IMR-90 (cell line): Measurements from ENCODE around the gene RAB3C. TPM values are rescaled to one million over a fixed set of nuclear protein-coding genes. Genes with fewer than 3 reads are reported as not detected.

Experiments
- ATAC-seq: fragments of 200-7000 bp; cut with Tn5 transposase; 2 replicates; pipeline ENCODE4 v1.9.1; 2020; ENCODE audit warnings: low read depth, mild to moderate bottlenecking, moderate library complexity
- BruUV-seq: library from RNA; stranded (reverse); fragments of 400-500 nt; replicated peaks from 2 replicates; lab custom pipeline; 2021; lab: Mats Ljungman, UMichigan
- CTCF ChIA-PET: fragments of 300-600 bp; formaldehyde crosslinking; extraction: SDS; loops from one replicate; lab custom pipeline; 2021; ENCODE audit warnings: antibody characterized with exemption; lab: Yijun Ruan, JAX
- POLR2A ChIA-PET: fragments of 300-600 bp; sonication (Branson Sonifier 250); formaldehyde crosslinking; loops from one replicate; lab custom pipeline; 2022; ENCODE audit warnings: antibody characterized with exemption; ENCODE audit not compliant: unreplicated experiment; lab: Charles Lee
- DNase-seq: peaks from one replicate; pipeline ENCODE4 v3.0.0; 2013
- H2AFZ ChIP-seq: replicated peaks from 2 replicates; pipeline ENCODE3; 2013; ENCODE audit warnings: low read length, mild to moderate bottlenecking; ENCODE audit not compliant: poor library complexity
- H2AK5ac ChIP-seq: 2 replicates; pipeline ENCODE4 v1.6.1; 2013; ENCODE audit warnings: low read depth, low read length, inconsistent platforms
- H2AK9ac ChIP-seq: replicated peaks from 2 replicates; pipeline ENCODE3; 2013; ENCODE audit warnings: mild to moderate bottlenecking, low read depth, low read length, moderate library complexity; ENCODE audit not compliant: poor library complexity
- H2BK120ac ChIP-seq: 2 replicates; pipeline ENCODE4 v1.6.1; 2013; ENCODE audit warnings: low read depth, low read length, inconsistent platforms
- H2BK15ac ChIP-seq: 3 replicates; pipeline ENCODE4 v1.6.1; 2013; ENCODE audit warnings: low read depth, low read length, inconsistent platforms
- H2BK20ac ChIP-seq: 2 replicates; pipeline ENCODE4 v1.6.1; 2013; ENCODE audit warnings: low read depth, mild to moderate bottlenecking, inconsistent platforms, low read length, moderate library complexity
- H2BK5ac ChIP-seq: 2 replicates; pipeline ENCODE4 v1.6.1; 2013; ENCODE audit warnings: mild to moderate bottlenecking, low read depth, low read length, inconsistent platforms; ENCODE audit not compliant: poor library complexity, severe bottlenecking
- H3K14ac ChIP-seq: replicated peaks from 2 replicates; pipeline ENCODE4 v1.6.1; 2013; ENCODE audit warnings: low read depth, low read length, inconsistent platforms
- H3K18ac ChIP-seq: 2 replicates; pipeline ENCODE4 v1.6.1; 2013; ENCODE audit warnings: low read depth, low read length, control low read depth
- H3K23ac ChIP-seq: 2 replicates; pipeline ENCODE4 v1.6.1; 2013; ENCODE audit warnings: low read depth, low read length, inconsistent platforms
- H3K27ac ChIP-seq: 2 replicates; pipeline ENCODE4 v1.5.1; 2013; ENCODE audit warnings: mild to moderate bottlenecking, control low read depth, low read length; ENCODE audit not compliant: insufficient read depth
- H3K27me3 ChIP-seq: 2 replicates; pipeline ENCODE4 v1.6.1; 2013; ENCODE audit warnings: low read length; ENCODE audit not compliant: control insufficient read depth, insufficient read depth
- H3K36me3 ChIP-seq: 2 replicates; pipeline ENCODE4 v1.6.1; 2013; ENCODE audit warnings: low read length, mixed read lengths; ENCODE audit not compliant: control insufficient read depth, insufficient read depth
- H3K4ac ChIP-seq: 2 replicates; pipeline ENCODE4 v1.6.1; 2013; ENCODE audit warnings: low read depth, low read length, inconsistent platforms
- H3K4me1 ChIP-seq: 2 replicates; pipeline ENCODE4 v1.6.1; 2013; ENCODE audit warnings: low read length, mixed read lengths; ENCODE audit not compliant: control insufficient read depth, insufficient read depth
- H3K4me2 ChIP-seq: 2 replicates; pipeline ENCODE4 v1.6.1; 2013; ENCODE audit warnings: low read depth, mild to moderate bottlenecking, control low read depth, low read length, moderate library complexity
- H3K4me3 ChIP-seq: 2 replicates; pipeline ENCODE4 v1.5.1; 2013; ENCODE audit warnings: low read depth, mild to moderate bottlenecking, control low read depth, low read length, moderate library complexity; ENCODE audit not compliant: insufficient read depth
- H3K56ac ChIP-seq: 2 replicates; pipeline ENCODE4 v1.6.1; 2013; ENCODE audit warnings: low read length, inconsistent platforms; ENCODE audit not compliant: insufficient read depth; ENCODE audit errors: extremely low read depth
- H3K79me1 ChIP-seq, 2 experiments: 2 replicates each; pipeline ENCODE4 v1.6.1; 2013; ENCODE audit warnings: low read length in 2 of 2, inconsistent platforms in 1 of 2, low read depth in 1 of 2
- H3K9ac ChIP-seq: 2 replicates; pipeline ENCODE4 v1.6.1; 2013; ENCODE audit warnings: low read depth, low read length, control low read depth
- H3K9me1 ChIP-seq: 2 replicates; pipeline ENCODE4 v1.6.1; 2013; ENCODE audit warnings: low read length, inconsistent platforms; ENCODE audit not compliant: insufficient read depth
- H3K9me3 ChIP-seq: 2 replicates; pipeline ENCODE4 v1.6.1; 2013; ENCODE audit warnings: low read length; ENCODE audit not compliant: control insufficient read depth, insufficient read depth
- H4K20me1 ChIP-seq: 2 replicates; pipeline ENCODE4 v1.6.1; 2013; ENCODE audit warnings: low read length, inconsistent platforms; ENCODE audit not compliant: insufficient read depth
- H4K5ac ChIP-seq: 2 replicates; pipeline ENCODE4 v1.6.1; 2013; ENCODE audit warnings: mild to moderate bottlenecking, low read depth, low read length, control low read depth
- H4K8ac ChIP-seq, 2 experiments: 2 replicates each; pipeline ENCODE4 v1.6.1; 2013; ENCODE audit warnings: low read depth in 2 of 2, low read length in 2 of 2, control low read depth in 1 of 2, inconsistent platforms in 1 of 2
- H4K91ac ChIP-seq: 2 replicates; pipeline ENCODE4 v1.6.1; 2013; ENCODE audit warnings: low read depth, low read length, inconsistent platforms; ENCODE audit not compliant: insufficient read depth
- CTCF ChIP-seq: conservative IDR thresholded peaks from 2 replicates; pipeline ENCODE4 v1.5.1; 2012; ENCODE audit warnings: mild to moderate bottlenecking, low read depth, low read length, improper control_type of control experiment
- ELK1 ChIP-seq: fragments of 150-350 bp; IDR thresholded peaks from 2 replicates; pipeline ENCODE4 v1.6.1; 2016; ENCODE audit warnings: low read depth, mild to moderate bottlenecking, low read length, moderate library complexity, borderline replicate concordance
- MAFK ChIP-seq: IDR thresholded peaks from 2 replicates; pipeline ENCODE4 v1.6.1; 2012; ENCODE audit warnings: low read depth, low read length, improper control_type of control experiment
- MAZ ChIP-seq: IDR thresholded peaks from 2 replicates; pipeline ENCODE4 v1.6.1; 2012; ENCODE audit warnings: low read depth, mild to moderate bottlenecking, low read length, improper control_type of control experiment, moderate library complexity, borderline replicate concordance
- MXI1 ChIP-seq: IDR thresholded peaks from 2 replicates; pipeline ENCODE4 v1.6.1; 2012; ENCODE audit warnings: low read depth, mild to moderate bottlenecking, low read length, moderate library complexity, borderline replicate concordance
- SMC3 ChIP-seq: fragments of 150-350 bp; IDR thresholded peaks from 2 replicates; pipeline ENCODE4 v1.6.1; 2016; ENCODE audit warnings: low read depth, mild to moderate bottlenecking, antibody characterized with exemption, low read length, moderate library complexity
- WGBS, 2 experiments: methylation state at CpG; one replicate each; pipeline versions ENCODE4 v1.1.5 to v1.1.7; 2013; ENCODE audit warnings: missing lambda C conversion rate in 2 of 2; ENCODE audit not compliant: insufficient read length in 1 of 2; ENCODE audit errors: extremely low coverage in 2 of 2; 5-methylcytosine and 5-hydroxymethylcytosine counted together
- dilution Hi-C: fragments of 300-500 bp; cut with HindIII; formaldehyde crosslinking; loops from one replicate; pipeline ENCODE4 v1.14.3; 2018; ENCODE audit warnings: low sequenced_read_pairs; ENCODE audit not compliant: unreplicated experiment
- in situ Hi-C: fragments of 300-500 bp; cut with MboI; formaldehyde crosslinking; loops from 3 replicates; pipeline ENCODE4 v1.14.3; 2019; ENCODE audit warnings: low sequenced_read_pairs, inconsistent platforms, mixed read lengths
- intact Hi-C: fragments of 100-400 bp; cut with micrococcal nuclease; formaldehyde crosslinking; loops from 2 replicates; pipeline ENCODE4 v1.10.0; 2022
- polyA plus RNA-seq, 3 experiments: library from polyadenylated mRNA; depleted of rRNA; stranded (reverse); fragments of >200 nt; gene quantifications; 2 replicates each; pipeline ENCODE4 v1.2.3, GENCODE V29; 2012; ENCODE audit warnings: low replicate concordance in 1 of 3
- total RNA-seq: library from RNA; depleted of rRNA; stranded (reverse); fragments of >200 nt; gene quantifications from 2 replicates; pipeline ENCODE4 v1.2.3, GENCODE V29; 2012

The RAB3C gene
- total and polyA plus RNA-seq, 2 of the 4 experiments (the other 2 are of a cell fraction), result not detected

GRCh38 chr5:58828258-58828657 is 245.4 kb downstream of the RAB3C start:
- in situ Hi-C loops, result no loop called here
- no peak overlapping the region for H3K23ac ChIP-seq
- H3K18ac ChIP-seq, result no peak overlapping the region
- no peak overlapping the region for H2BK15ac ChIP-seq
- H3K4me2 ChIP-seq, result no peak overlapping the region
- no peak overlapping the region for H4K91ac ChIP-seq
- dilution Hi-C loops, result no loop called here
- no peak overlapping the region for H4K5ac ChIP-seq
- TF ChIP-seq CTCF, result no peak
- peak; percentile 76 for TF ChIP-seq MAFK
- no peak for TF ChIP-seq ELK1
- TF ChIP-seq MAZ, result no peak
- no peak for TF ChIP-seq MXI1
- TF ChIP-seq SMC3, result no peak
- H4K8ac ChIP-seq, result no peak overlapping the region
- no peaks in the 10 kb centered on the region for H3K4me1 ChIP-seq
- no peak overlapping the region for H3K4me3 ChIP-seq
- no peak overlapping the region for H2BK5ac ChIP-seq
- DNase-seq (no peak), ATAC-seq (no peak)
- no peaks in the 10 kb centered on the region for H3K9me3 ChIP-seq
- ChIA-PET CTCF (no interaction called here), POLR2A (no interaction called here)
- H3K27me3 ChIP-seq, result no peaks in the 10 kb centered on the region
- no peak overlapping the region for H2AK5ac ChIP-seq
- no peak overlapping the region for H2AK9ac ChIP-seq
- H3K36me3 ChIP-seq, result no peaks in the 10 kb centered on the region
- WGBS, 2 experiments, result 53% methylated on average over 2 of the region's 4 CpGs; no CpG with 5 or more reads in 1 of the 2 experiments
- intact Hi-C loops, result no loop called here
- no peaks in the 10 kb centered on the region for H4K20me1 ChIP-seq
- no peak overlapping the region for H2BK120ac ChIP-seq
- no TSS peak for BruUV-seq
- no peaks in the 10 kb centered on the region for H3K9me1 ChIP-seq
- no peak overlapping the region for H3K14ac ChIP-seq
- no peak overlapping the region for H3K9ac ChIP-seq
- no peak overlapping the region for H3K27ac ChIP-seq
- H3K4ac ChIP-seq, result no peak overlapping the region
- no peaks in the 10 kb centered on the region for H3K79me1 ChIP-seq
- H3K56ac ChIP-seq, result no peak overlapping the region
- no peak overlapping the region for H2AFZ ChIP-seq
- no peak overlapping the region for H2BK20ac ChIP-seq
